Adrenal gland (tissue), 5 donors: ENCODE measurements around the gene SPPL2B.
"Not testable (repeated sequence)": the region's sequence is repeated elsewhere in the genome, so short reads cannot be mapped to it uniquely, and the experiment has no call there.

Experiments used
- POLR2A ChIP-seq, 2 donors: fragments of 450-650 bp; IDR thresholded peaks; one replicate each; pipeline ENCODE4 v1.6.1; 2017; ENCODE audit warnings: antibody characterized with exemption in 2 of 2, mild to moderate bottlenecking in 2 of 2, moderate library complexity in 1 of 2
- TF ChIP-seq, protein P1 (sequence below), 6 experiments: fragments of 450-650 bp in 4 of 6; fragments of 200-600 bp in 2 of 6; sonication (generic) in 1 of 6; IDR thresholded peaks; 1 replicate in 5 of 6; 2 replicates in 1 of 6; pipeline versions ENCODE4 v1.5.1 to v1.8.0; 2016 to 2021; ENCODE audit warnings: antibody characterized with exemption in 6 of 6, mild to moderate bottlenecking in 2 of 6, moderate library complexity in 1 of 6
- donor health status: DM: no; HTN: no; CAD: no.

DNA sequence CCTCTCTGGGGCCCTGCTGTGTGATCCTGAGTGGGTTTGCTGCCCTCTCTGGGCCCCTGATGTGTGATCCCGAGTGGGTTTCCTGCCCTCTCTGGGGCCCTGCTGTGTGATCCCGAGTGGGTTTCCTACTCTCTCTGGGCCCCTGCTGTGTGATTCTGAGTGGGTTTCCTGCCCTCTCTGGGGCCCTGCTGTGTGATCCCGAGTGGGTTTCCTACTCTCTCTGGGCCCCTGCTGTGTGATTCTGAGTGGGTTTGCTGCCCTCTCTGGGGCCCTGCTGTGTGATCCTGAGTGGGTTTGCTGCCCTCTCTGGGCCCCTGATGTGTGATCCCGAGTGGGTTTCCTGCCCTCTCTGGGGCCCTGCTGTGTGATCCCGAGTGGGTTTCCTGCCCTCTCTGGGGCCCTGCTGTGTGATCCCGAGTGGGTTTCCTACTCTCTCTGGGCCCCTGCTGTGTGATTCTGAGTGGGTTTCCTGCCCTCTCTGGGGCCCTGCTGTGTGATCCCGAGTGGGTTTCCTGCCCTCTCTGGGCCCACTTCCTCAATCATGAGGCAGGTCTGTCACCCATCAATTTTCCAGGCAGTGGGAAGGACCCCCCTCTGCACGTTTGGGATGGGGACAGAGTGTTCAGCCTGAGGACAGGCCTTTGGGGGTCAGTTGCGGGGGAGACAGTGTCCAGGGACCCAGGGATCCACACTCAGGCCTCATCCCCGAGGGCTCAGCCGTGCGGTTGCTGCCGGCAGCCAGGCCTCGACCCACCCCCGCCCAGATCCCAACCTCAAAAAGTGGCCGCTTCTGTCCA, 47.0 kb upstream of the SPPL2B start:
- TF ChIP-seq, protein P1, sequence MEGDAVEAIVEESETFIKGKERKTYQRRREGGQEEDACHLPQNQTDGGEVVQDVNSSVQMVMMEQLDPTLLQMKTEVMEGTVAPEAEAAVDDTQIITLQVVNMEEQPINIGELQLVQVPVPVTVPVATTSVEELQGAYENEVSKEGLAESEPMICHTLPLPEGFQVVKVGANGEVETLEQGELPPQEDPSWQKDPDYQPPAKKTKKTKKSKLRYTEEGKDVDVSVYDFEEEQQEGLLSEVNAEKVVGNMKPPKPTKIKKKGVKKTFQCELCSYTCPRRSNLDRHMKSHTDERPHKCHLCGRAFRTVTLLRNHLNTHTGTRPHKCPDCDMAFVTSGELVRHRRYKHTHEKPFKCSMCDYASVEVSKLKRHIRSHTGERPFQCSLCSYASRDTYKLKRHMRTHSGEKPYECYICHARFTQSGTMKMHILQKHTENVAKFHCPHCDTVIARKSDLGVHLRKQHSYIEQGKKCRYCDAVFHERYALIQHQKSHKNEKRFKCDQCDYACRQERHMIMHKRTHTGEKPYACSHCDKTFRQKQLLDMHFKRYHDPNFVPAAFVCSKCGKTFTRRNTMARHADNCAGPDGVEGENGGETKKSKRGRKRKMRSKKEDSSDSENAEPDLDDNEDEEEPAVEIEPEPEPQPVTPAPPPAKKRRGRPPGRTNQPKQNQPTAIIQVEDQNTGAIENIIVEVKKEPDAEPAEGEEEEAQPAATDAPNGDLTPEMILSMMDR (IDR thresholded peaks at IDR 0.05) = not testable (repeated sequence)
- not testable (repeated sequence) for TF ChIP-seq POLR2A (IDR thresholded peaks at IDR 0.05)
